K562 (cell line): ENCODE results near the gene CD52. TPM values are rescaled to one million over a fixed set of nuclear protein-coding genes. Genes with fewer than 3 reads are reported as not detected.

Experiments
- ATAC-seq: fragments of 200-7000 bp; cut with Tn5 transposase; 3 replicates; pipeline ENCODE4 v1.9.1; 2020; ENCODE audit warnings: moderate library complexity
- BruUV-seq: library from RNA; stranded (reverse); fragments of 400-500 nt; replicated peaks from 2 replicates; lab custom pipeline; 2021; lab: Mats Ljungman, UMichigan
- CTCF ChIA-PET: fragments of 300-600 bp; formaldehyde crosslinking; extraction: SDS; loops from one replicate; lab custom pipeline; 2021; ENCODE audit warnings: low intra/inter-chr PET ratio; lab: Yijun Ruan, JAX
- POLR2A ChIA-PET: fragments of 300-600, 350-650 bp; sonication (Branson Sonifier 250); formaldehyde crosslinking; extraction: SDS; loops from one replicate; lab custom pipeline; 2021; ENCODE audit warnings: antibody characterized with exemption, inconsistent platforms; lab: Yijun Ruan, JAX
- DNase-seq, 4 experiments: peaks; one replicate each; pipeline versions ENCODE4 v3.0.0 to v3.0.0-alpha.2; 2011 to 2018; ENCODE audit warnings: low spot score in 3 of 4, mixed read lengths in 3 of 4; ENCODE audit errors: extremely low read depth in 1 of 4
- FAIRE-seq: peaks from 2 replicates; lab custom pipeline; 2011; peaks lifted over from hg19 to GRCh38; lab: Jason Lieb, UNC
- H2AFZ ChIP-seq: 2 replicates; pipeline ENCODE4 v1.6.0; 2011; ENCODE audit warnings: low read depth, low read length, control low read depth, inconsistent platforms
- H3K27ac ChIP-seq: fragments of 200-600 bp; 3 replicates; pipeline ENCODE4 v1.8.0; 2011; ENCODE audit warnings: low read depth, mild to moderate bottlenecking, control low read depth, inconsistent platforms, low read length, moderate library complexity, mixed read lengths; ENCODE audit errors: extremely low read depth
- H3K27me3 ChIP-seq, 2 experiments: fragments of 300-600 bp in 1 of 2; 2 replicates in 1 of 2; 3 replicates in 1 of 2; pipeline versions ENCODE4 v1.6.0 to v1.8.0; 2011; ENCODE audit warnings: inconsistent platforms in 2 of 2, low read length in 2 of 2, mild to moderate bottlenecking in 1 of 2, mixed read lengths in 1 of 2, moderate library complexity in 1 of 2; ENCODE audit not compliant: control insufficient read depth in 2 of 2, insufficient read depth in 2 of 2
- H3K36me3 ChIP-seq: fragments of 300-600 bp; 3 replicates; pipeline ENCODE4 v1.8.0; 2011; ENCODE audit warnings: mild to moderate bottlenecking, low read length, inconsistent platforms; ENCODE audit not compliant: control insufficient read depth, insufficient read depth
- H3K4me1 ChIP-seq, 2 experiments: fragments of 200-600 bp in 1 of 2; replicated peaks in 1 of 2; 2 replicates in 1 of 2; 3 replicates in 1 of 2; pipeline versions ENCODE4 v1.5.1 to v1.8.0; 2011; ENCODE audit warnings: inconsistent platforms in 2 of 2, low read length in 2 of 2, mild to moderate bottlenecking in 1 of 2, mixed read lengths in 1 of 2, moderate library complexity in 1 of 2; ENCODE audit not compliant: control insufficient read depth in 2 of 2, insufficient read depth in 2 of 2
- H3K4me2 ChIP-seq: 2 replicates; pipeline ENCODE4 v1.6.1; 2011; ENCODE audit warnings: low read length, control low read depth, inconsistent platforms, mixed read lengths; ENCODE audit not compliant: insufficient read depth
- H3K4me3 ChIP-seq: fragments of 200-600 bp; sonication (generic), shearing (Covaris generic); 2 replicates; pipeline ENCODE4 v1.5.1; 2016; ENCODE audit warnings: control low read depth, inconsistent platforms
- H3K79me2 ChIP-seq: fragments of 200-600 bp; 3 replicates; pipeline ENCODE4 v1.8.0; 2011; ENCODE audit warnings: low read length, inconsistent platforms; ENCODE audit not compliant: control insufficient read depth, insufficient read depth
- H3K9ac ChIP-seq, 2 experiments: 2 replicates each; pipeline versions ENCODE4 v1.6.0 to v1.6.1; 2011; ENCODE audit warnings: low read depth in 2 of 2, low read length in 2 of 2, control low read depth in 1 of 2, inconsistent platforms in 1 of 2, mild to moderate bottlenecking in 1 of 2, mixed read lengths in 1 of 2; ENCODE audit not compliant: insufficient read depth in 1 of 2
- H3K9me1 ChIP-seq: one replicate; pipeline ENCODE4 v1.6.0; 2011; ENCODE audit warnings: inconsistent platforms, mild to moderate bottlenecking, low read length, moderate library complexity; ENCODE audit not compliant: control insufficient read depth, insufficient read depth
- H3K9me3 ChIP-seq: replicated peaks from 2 replicates; pipeline ENCODE4 v1.5.1; 2011; ENCODE audit warnings: low read depth, low read length, inconsistent platforms; ENCODE audit not compliant: control insufficient read depth, insufficient read depth
- H4K20me1 ChIP-seq: replicated peaks from 2 replicates; pipeline ENCODE4 v1.6.1; 2011; ENCODE audit warnings: low read length, inconsistent platforms, mixed read lengths; ENCODE audit not compliant: control insufficient read depth, insufficient read depth
- CEBPB ChIP-seq: fragments of 450-650 bp; IDR thresholded peaks from 2 replicates; pipeline ENCODE4 v1.6.1; 2016; ENCODE audit warnings: missing genetic modification characterization, missing compliant biosample characterization
- CEBPG ChIP-seq, 3 experiments: fragments of 200-800 bp in 1 of 3; sonication (Bioruptor generic) in 1 of 3; sonication (generic) in 1 of 3; formaldehyde crosslinking in 1 of 3; IDR thresholded peaks in 2 of 3; conservative IDR thresholded peaks in 1 of 3; 2 replicates each; pipeline versions ENCODE4 v1.6.1 to v1.8.0; 2016 to 2022; ENCODE audit warnings: missing compliant biosample characterization in 2 of 3, missing genetic modification characterization in 2 of 3, mild to moderate bottlenecking in 1 of 3, missing genetic modification reagents in 1 of 3
- DMBX1 ChIP-seq: fragments of 250-450 bp; sonication (Bioruptor Pico); IDR thresholded peaks from 2 replicates; pipeline ENCODE4 v1.8.0; 2022; ENCODE audit warnings: inconsistent platforms, mild to moderate bottlenecking, moderate library complexity, borderline replicate concordance
- POLR2G ChIP-seq: fragments of 200-400 bp; formaldehyde crosslinking; IDR thresholded peaks from 2 replicates; pipeline ENCODE4 v1.6.1; 2017; ENCODE audit warnings: low read depth, mild to moderate bottlenecking, antibody characterized with exemption, low read length, moderate library complexity
- SMAD2 ChIP-seq: fragments of 150-350 bp; IDR thresholded peaks from 2 replicates; pipeline ENCODE4 v1.6.1; 2014; ENCODE audit warnings: low read depth, mild to moderate bottlenecking, low read length
- WHSC1 ChIP-seq: IDR thresholded peaks from one replicate; pipeline ENCODE4 v1.6.1; 2012; ENCODE audit warnings: low read length, control low read depth, inconsistent platforms
- ZNF217 ChIP-seq: sonication (generic); formaldehyde crosslinking; IDR thresholded peaks from 2 replicates; pipeline ENCODE4 v1.8.0; 2022; ENCODE audit warnings: mild to moderate bottlenecking, missing genetic modification reagents
- WGBS: fragments of 100-300 bp; shearing (Covaris generic); methylation state at CpG from one replicate; pipeline ENCODE4 v1.1.6; 2016; ENCODE audit warnings: low coverage, mixed read lengths; ENCODE audit not compliant: insufficient coverage; ENCODE audit errors: missing lambda C conversion rate; 5-methylcytosine and 5-hydroxymethylcytosine counted together
- in situ Hi-C: fragments of 300-500 bp; cut with MboI; formaldehyde crosslinking; loops from 4 replicates; pipeline ENCODE4 v1.15.0; 2018; ENCODE audit warnings: inconsistent platforms, mixed read lengths
- intact Hi-C: fragments of 100-400 bp; cut with micrococcal nuclease; formaldehyde crosslinking; loops from 2 replicates; pipeline ENCODE4 v1.14.2; 2022
- polyA plus RNA-seq, 8 experiments: library from polyadenylated mRNA; depleted of rRNA in 4 of 8; stranded (reverse) in 5 of 8; unstranded in 3 of 8; fragments of >200 nt; fragmentation: Nextera tagmentation in 2 of 8; fragmentation: Illumina TruSeq in 1 of 8; extraction: Ambion mirVana in 2 of 8; extraction: Trizol in 1 of 8; gene quantifications; 2 replicates each; pipeline versions ENCODE4 v1.2.1 to v1.2.3, GENCODE V29; 2011 to 2014; ENCODE audit warnings: inconsistent platforms in 1 of 8, missing spikeins in 1 of 8
- total RNA-seq, 7 experiments: library from RNA; depleted of rRNA in 6 of 7; stranded (reverse); fragments of >200 nt in 6 of 7; fragmentation: Illumina TruSeq in 2 of 7; extraction: Trizol in 2 of 7; gene quantifications; 2 replicates each; pipeline versions ENCODE4 v1.2.1 to v1.2.3, GENCODE V29; 2011 to 2021; ENCODE audit warnings: low replicate concordance in 1 of 7
- TF ChIP-seq, protein P1 (sequence below): fragments of 250-450 bp; sonication (Bioruptor Pico); IDR thresholded peaks from 2 replicates; pipeline ENCODE4 v1.4.0; 2020; ENCODE audit warnings: mild to moderate bottlenecking
- TF ChIP-seq, protein P2 (sequence below): fragments of 450-650 bp; IDR thresholded peaks from 2 replicates; pipeline ENCODE4 v1.6.1; 2016; ENCODE audit warnings: missing biosample characterization, missing genetic modification characterization

Gene CD52
- total and polyA plus RNA-seq, 9 of the 15 experiments (the other 6 are each of a cell fraction or from before 2014, with no cell fraction given) = 34.9 to 488 (median 173) TPM

DNA sequence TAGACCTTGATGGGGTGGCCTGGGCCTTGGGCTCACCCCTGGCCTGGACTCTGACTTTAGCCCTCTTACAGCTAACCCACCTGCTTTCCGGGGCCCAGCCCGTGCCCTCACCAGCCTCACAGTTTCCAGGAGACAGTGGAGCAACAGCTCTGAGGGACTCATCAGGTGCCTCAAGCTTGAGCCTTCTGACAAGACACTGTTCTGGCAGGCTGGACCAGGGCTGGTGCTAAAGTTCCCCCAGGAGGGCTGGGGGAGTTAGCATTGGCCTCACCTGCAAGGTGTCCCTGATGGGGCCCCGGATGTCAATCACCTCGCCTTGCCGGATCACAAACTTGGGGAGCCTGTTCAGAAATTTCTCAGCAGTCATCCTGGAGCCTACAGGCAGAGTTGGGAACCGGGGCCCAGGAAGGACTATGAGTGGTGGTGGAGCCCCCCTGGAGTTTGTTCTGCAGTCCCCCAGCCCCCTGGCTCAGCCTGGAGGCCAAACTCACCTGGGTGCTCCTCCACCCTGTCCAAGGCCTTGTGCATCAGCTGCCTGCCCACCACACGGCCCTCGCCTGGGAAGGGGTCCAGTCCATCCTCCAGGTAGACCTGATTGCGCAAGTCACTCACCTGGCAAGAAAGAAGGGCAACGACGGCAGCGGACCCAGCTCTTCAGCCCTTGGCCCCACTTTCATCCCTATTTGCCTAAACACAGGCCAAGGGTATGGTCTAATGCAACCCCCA, 33.7 kb upstream of the CD52 start:
- in situ Hi-C loops = no loop called here
- Histone ChIP-seq H3K4me1 (peaks cover 85 to 99% of the 10 kb centered on the region in 2 experiments), H3K9ac (peak overlapping the region; percentile 49 to 61)

More for the DNA sequence above, 33.7 kb upstream of the CD52 start:
- Histone ChIP-seq H3K36me3 (peaks cover 39% of the 10 kb centered on the region), H3K9me1 (peaks cover 5% of the 10 kb centered on the region), H3K79me2 (peaks cover 24% of the 10 kb centered on the region; the same call in 2 of the 3 replicates), H4K20me1 (0 out of 2 replicates have a peak, but pooled peaks cover 4% of the 10 kb centered on the region), H3K9me3 (no peaks in the 10 kb centered on the region), H3K4me2 (peak overlapping the region; percentile 64)
- peak in 1 of 4 experiments; percentile 22 for DNase-seq
- no peak for ATAC-seq
- FAIRE-seq = no peak
- POLR2A ChIA-PET = interaction anchor here (0.6 to 2.1 kb wide), 14 partner anchors 8 to 1551 kb away, joined by 3 to 11 read pairs (median 4); no protein-coding TSS in a partner anchor
- BruUV-seq = no TSS peak
- CTCF ChIA-PET = interaction anchor here (0.9 to 4.2 kb wide), 6 partner anchors 8 to 133 kb away, joined by 3 to 29 read pairs (median 15); no protein-coding TSS in a partner anchor
- intact Hi-C loops = loop anchor here (2.0 kb wide), 1 partner anchor 107 kb away; no protein-coding TSS in a partner anchor
- TF ChIP-seq SMAD2 = no peak
- TF ChIP-seq, protein P1, sequence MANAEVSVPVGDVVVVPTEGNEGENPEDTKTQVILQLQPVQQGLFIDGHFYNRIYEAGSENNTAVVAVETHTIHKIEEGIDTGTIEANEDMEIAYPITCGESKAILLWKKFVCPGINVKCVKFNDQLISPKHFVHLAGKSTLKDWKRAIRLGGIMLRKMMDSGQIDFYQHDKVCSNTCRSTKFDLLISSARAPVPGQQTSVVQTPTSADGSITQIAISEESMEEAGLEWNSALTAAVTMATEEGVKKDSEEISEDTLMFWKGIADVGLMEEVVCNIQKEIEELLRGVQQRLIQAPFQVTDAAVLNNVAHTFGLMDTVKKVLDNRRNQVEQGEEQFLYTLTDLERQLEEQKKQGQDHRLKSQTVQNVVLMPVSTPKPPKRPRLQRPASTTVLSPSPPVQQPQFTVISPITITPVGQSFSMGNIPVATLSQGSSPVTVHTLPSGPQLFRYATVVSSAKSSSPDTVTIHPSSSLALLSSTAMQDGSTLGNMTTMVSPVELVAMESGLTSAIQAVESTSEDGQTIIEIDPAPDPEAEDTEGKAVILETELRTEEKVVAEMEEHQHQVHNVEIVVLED (CRISPR knock-in tag) = no peak
- TF ChIP-seq, protein P2, sequence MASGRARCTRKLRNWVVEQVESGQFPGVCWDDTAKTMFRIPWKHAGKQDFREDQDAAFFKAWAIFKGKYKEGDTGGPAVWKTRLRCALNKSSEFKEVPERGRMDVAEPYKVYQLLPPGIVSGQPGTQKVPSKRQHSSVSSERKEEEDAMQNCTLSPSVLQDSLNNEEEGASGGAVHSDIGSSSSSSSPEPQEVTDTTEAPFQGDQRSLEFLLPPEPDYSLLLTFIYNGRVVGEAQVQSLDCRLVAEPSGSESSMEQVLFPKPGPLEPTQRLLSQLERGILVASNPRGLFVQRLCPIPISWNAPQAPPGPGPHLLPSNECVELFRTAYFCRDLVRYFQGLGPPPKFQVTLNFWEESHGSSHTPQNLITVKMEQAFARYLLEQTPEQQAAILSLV (tag) = peak; percentile 57; the same call in 1 of the 2 replicates
- peak; percentile 70 for TF ChIP-seq POLR2G
- peak; percentile 31; the same call in 1 of the 2 replicates for TF ChIP-seq DMBX1 (CRISPR knock-in tag)
- TF ChIP-seq CEBPB (tag) = peak; percentile 99
- TF ChIP-seq CEBPG (CRISPR knock-in tag; IDR thresholded peaks at IDR 0.05) = peak; percentile 94
- TF ChIP-seq CEBPG (tag; conservative IDR thresholded peaks at IDR 0.05 in 1 of 2, IDR thresholded peaks at IDR 0.05 in 1 of 2) = peak; percentile 89 to 96
- peak; percentile 26 for TF ChIP-seq WHSC1
- TF ChIP-seq ZNF217 (CRISPR knock-in tag) = no peak
- TF ChIP-seq, all 486 proteins: peak for 6
- H3K4me3 ChIP-seq = no peak overlapping the region
- no peaks in the 10 kb centered on the region for H3K27me3 ChIP-seq
- WGBS = 89% methylated on average over 10 of the region's 12 CpGs
- H3K27ac ChIP-seq = peak overlapping the region; percentile 86
- H2AFZ ChIP-seq = no peak overlapping the region
